Colonic mucosa (tissue), 4 donors: ENCODE results near the gene ACKR2. TPM values are rescaled to one million over a fixed set of nuclear protein-coding genes. Genes with fewer than 3 reads are reported as not detected.

Experiments
- DNase-seq: peaks from one replicate; pipeline ENCODE4 v3.0.0-alpha.2; 2020
- H3K27ac ChIP-seq: fragments of 200-600 bp; one replicate; pipeline ENCODE4 v1.8.0; 2021
- H3K27me3 ChIP-seq: fragments of 200-600 bp; one replicate; pipeline ENCODE4 v1.8.0; 2021
- H3K36me3 ChIP-seq: fragments of 200-600 bp; one replicate; pipeline ENCODE4 v1.8.0; 2021
- H3K4me1 ChIP-seq: fragments of 200-600 bp; one replicate; pipeline ENCODE4 v1.8.0; 2021; ENCODE audit warnings: mild to moderate bottlenecking
- H3K4me3 ChIP-seq: fragments of 200-600 bp; one replicate; pipeline ENCODE4 v1.8.0; 2021
- H3K9ac ChIP-seq, 2 donors: one replicate each; pipeline ENCODE4 v1.7.0; 2013; ENCODE audit warnings: control low read depth in 2 of 2, low read depth in 2 of 2, low read length in 2 of 2
- H3K9me3 ChIP-seq: fragments of 200-600 bp; one replicate; pipeline ENCODE4 v1.8.0; 2021
- CTCF ChIP-seq: fragments of 200-600 bp; IDR thresholded peaks from one replicate; pipeline ENCODE4 v1.8.0; 2022; ENCODE audit warnings: antibody characterized with exemption, mild to moderate bottlenecking
- intact Hi-C: fragments of 100-400 bp; cut with DNase I; formaldehyde crosslinking; loops from one replicate; pipeline ENCODE4 v1.14.1; 2022
- total RNA-seq, 2 donors: library from RNA; stranded (reverse); fragmentation: NEBNext Ultra II Directional in 1 of 2; extraction: Animal tissue kit (Norgen Biotek cat#: 25700) in 1 of 2; gene quantifications; one replicate each; pipeline ENCODE4 v1.2.1, GENCODE V29; 2021
- donor health status: healthy.
- donor health status: DM: no; HTN: no; CAD: no.
- donor health status: DM: no; HTN: no; CAD: no.

Gene ACKR2
- total RNA-seq, 2 donors from 2014 or later, result 3.2 to 6.5 TPM

- Histone ChIP-seq H3K27me3 (no peaks in the 10 kb centered on the region), H3K9me3 (no peaks in the 10 kb centered on the region), H3K27ac (no peak overlapping the region), H3K9ac (no peak overlapping the region), H3K4me1 (no peaks in the 10 kb centered on the region), H3K36me3 (no peaks in the 10 kb centered on the region), H3K4me3 (no peak overlapping the region)
- no peak for TF ChIP-seq CTCF
- intact Hi-C loops, result no loop called here
- DNase-seq, result no peak
These were observed 38.5 kb downstream of the ACKR2 start for GRCh38 chr3:42847731-42848130.

DNA sequence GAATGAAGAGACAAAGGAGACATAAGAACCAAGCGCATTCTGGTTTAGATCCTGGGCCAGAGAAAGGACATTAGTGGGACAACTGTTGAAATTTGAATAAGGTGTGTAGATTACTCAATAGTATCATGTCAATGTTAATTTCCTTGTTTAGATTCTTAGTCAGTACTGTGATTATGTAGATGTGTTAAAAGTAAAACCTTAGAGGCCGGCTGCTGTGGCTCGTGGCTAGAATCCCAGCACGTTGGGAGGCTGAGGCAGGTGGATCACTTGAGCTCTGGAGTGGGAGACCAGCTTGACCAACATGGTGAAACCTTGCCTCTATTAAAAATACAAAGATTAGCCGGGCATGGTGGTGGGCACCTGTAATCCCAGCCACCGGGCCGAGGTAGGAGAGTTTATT is 39.8 kb downstream of the ACKR2 start:
- TF ChIP-seq CTCF, result no peak
- Histone ChIP-seq H3K4me3 (no peak overlapping the region), H3K9me3 (no peaks in the 10 kb centered on the region), H3K9ac (no peak overlapping the region), H3K4me1 (no peaks in the 10 kb centered on the region), H3K27ac (no peak overlapping the region), H3K27me3 (no peaks in the 10 kb centered on the region), H3K36me3 (no peaks in the 10 kb centered on the region)
- intact Hi-C loops, result no loop called here
- DNase-seq, result no peak

GRCh38 chr3:42850263-42850662 is 41.0 kb downstream of the ACKR2 start:
- Histone ChIP-seq H3K4me3 (no peak overlapping the region), H3K36me3 (no peaks in the 10 kb centered on the region), H3K9ac (no peak overlapping the region), H3K9me3 (no peaks in the 10 kb centered on the region), H3K27ac (no peak overlapping the region), H3K27me3 (no peaks in the 10 kb centered on the region), H3K4me1 (no peaks in the 10 kb centered on the region)
- intact Hi-C loops, result no loop called here
- no peak for DNase-seq
- no peak for TF ChIP-seq CTCF

GRCh38 chr3:42851228-42851834 is 42.1 kb downstream of the ACKR2 start:
- Histone ChIP-seq H3K36me3 (no peaks in the 10 kb centered on the region), H3K9me3 (no peaks in the 10 kb centered on the region), H3K4me3 (no peak overlapping the region), H3K27ac (no peak overlapping the region), H3K27me3 (no peaks in the 10 kb centered on the region), H3K9ac (no peak overlapping the region), H3K4me1 (no peaks in the 10 kb centered on the region)
- intact Hi-C loops, result no loop called here
- TF ChIP-seq CTCF, result no peak
- no peak for DNase-seq

DNA sequence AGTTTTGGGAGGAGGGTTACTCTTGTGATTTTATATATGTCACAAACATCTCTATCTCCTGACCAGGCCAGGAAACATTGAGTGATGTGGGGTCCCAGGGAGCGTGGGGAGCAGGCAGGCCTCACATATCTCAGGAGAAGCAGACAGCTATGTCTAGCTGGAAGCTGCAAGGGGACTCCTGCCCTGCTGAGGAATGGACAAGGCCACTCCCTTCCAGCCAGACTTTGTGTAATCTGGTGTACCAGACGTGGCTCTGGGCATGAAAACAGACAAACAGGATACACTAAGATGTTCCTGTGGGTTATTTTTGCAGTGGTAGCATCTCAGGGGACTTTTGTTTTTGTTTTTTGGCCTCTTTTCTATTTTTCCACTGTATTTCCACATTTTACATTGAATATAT is 43.2 kb downstream of the ACKR2 start:
- H3K4me1 ChIP-seq, result no peaks in the 10 kb centered on the region
- H3K27ac ChIP-seq, result no peak overlapping the region
- no peaks in the 10 kb centered on the region for H3K36me3 ChIP-seq
- no peak overlapping the region for H3K4me3 ChIP-seq
- TF ChIP-seq CTCF, result no peak
- H3K27me3 ChIP-seq, result no peaks in the 10 kb centered on the region
- intact Hi-C loops, result no loop called here
- no peak overlapping the region for H3K9ac ChIP-seq
- no peaks in the 10 kb centered on the region for H3K9me3 ChIP-seq
- DNase-seq, result no peak

DNA sequence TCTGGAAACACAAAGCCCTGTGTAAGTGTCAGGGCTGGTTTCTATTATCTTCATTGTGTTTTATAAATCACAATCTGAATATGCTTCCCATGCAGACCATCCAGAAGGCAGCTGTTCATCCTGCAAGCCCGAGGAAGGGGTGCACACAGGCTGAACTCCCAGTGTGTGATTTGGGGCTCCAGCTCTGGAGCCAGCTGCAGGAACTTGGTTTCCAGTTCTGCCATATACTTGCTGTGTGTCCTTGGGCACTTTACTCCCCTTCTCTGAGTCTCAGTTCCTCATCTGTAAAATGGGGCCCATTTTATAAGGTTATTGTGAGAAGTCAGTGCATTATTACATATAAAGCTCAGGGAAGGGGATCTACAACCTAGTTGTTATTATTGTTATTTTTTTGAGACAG is 43.8 kb downstream of the ACKR2 start:
- H3K4me1 ChIP-seq, result no peaks in the 10 kb centered on the region
- TF ChIP-seq CTCF, result no peak
- no peak overlapping the region for H3K27ac ChIP-seq
- H3K9ac ChIP-seq, result no peak overlapping the region
- DNase-seq, result no peak
- no peaks in the 10 kb centered on the region for H3K36me3 ChIP-seq
- H3K9me3 ChIP-seq, result no peaks in the 10 kb centered on the region
- no peak overlapping the region for H3K4me3 ChIP-seq
- intact Hi-C loops, result no loop called here
- H3K27me3 ChIP-seq, result no peaks in the 10 kb centered on the region
